ENCODE results near the gene UPF2. TPM values are rescaled to one million over a fixed set of nuclear protein-coding genes. Genes with fewer than 3 reads are reported as not detected.

The UPF2 gene
- total and polyA plus RNA-seq, 2 of the 13 experiments (the other 11 are each of a cell fraction or from before 2014, with no cell fraction given), result 6.2 to 14.5 TPM

DNA sequence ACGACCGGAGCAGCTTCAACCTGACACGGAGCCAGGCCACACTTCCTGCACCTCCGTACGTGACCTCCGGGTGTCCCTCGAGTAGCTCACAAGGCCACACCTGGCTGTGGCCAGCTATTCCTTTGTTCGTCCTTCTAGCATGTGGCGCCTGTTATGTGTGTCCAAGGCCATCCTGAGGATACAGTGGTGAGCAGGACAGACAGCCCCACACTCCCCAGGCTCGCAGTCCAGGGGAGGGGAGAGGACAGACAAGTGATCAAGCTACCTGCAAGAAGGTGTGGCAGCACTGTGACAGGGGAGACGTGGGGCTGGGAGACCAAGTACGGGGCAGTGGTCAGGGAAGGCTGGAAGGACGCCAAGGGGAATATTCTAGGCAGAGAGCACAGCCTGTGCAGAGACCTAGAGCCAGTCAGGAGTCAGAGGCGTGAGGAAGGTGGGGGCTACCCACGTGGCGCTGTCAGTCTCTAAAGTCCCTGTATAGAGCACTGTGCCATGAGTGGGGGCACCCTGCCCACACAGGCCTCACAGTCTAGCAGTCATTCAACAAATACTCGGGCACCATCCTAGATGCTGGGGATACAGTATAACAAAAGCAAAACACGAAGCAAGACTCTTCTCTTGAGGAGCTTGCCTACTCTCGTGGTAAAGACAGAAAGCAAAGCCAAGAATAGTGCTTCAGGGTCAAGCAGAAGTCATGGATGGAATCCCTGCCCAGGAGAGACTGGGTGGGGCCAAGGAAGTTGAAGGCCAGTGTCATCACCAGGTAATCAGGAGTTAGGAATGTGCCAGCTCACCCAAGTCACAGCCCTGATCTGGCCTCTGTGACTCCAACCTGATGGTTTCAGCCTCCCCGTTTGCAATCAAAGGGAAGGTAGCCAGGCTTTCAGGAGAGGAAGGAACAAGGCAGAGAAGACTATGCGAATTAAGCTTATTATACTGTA, 160.9 kb downstream of the UPF2 start:
- no TSS peak for BruUV-seq (replicated peaks)
- Histone ChIP-seq H3K36me3 (replicated peaks in 1 of 2; ENCODE audit: control insufficient read depth in 1 of 2, insufficient read depth in 2 of 2, low read length in 2 of 2) (no peaks in the 10 kb centered on the region), H3K4me1 (ENCODE audit: insufficient read depth, low read length) (peaks cover 69% of the 10 kb centered on the region), H3K9me3 (ENCODE audit: low read length) (no peaks in the 10 kb centered on the region), H4K20me1 (ENCODE audit: insufficient read depth, low read length) (no peaks in the 10 kb centered on the region), H3K4me3 (replicated peaks in 1 of 3; ENCODE audit: insufficient read depth in 1 of 3, low read depth in 2 of 3, low read length in 3 of 3) (no peak overlapping the region), H3K9ac (ENCODE audit: insufficient read depth, low read depth, low read length) (no peak overlapping the region), H3K27me3 (ENCODE audit: control insufficient read depth in 1 of 2, insufficient read depth in 2 of 2, low read length in 2 of 2) (no peaks in the 10 kb centered on the region), H3K79me2 (ENCODE audit: insufficient read depth, low read length) (no peaks in the 10 kb centered on the region), H3K4me2 (ENCODE audit: low read depth, low read length) (no peak overlapping the region), H3K27ac (ENCODE audit: extremely low read length, insufficient read depth, low read length) (no peak overlapping the region), H2AFZ (ENCODE audit: low read length) (no peak overlapping the region)
- in situ Hi-C loops (cut with HindIII; ENCODE audit: extremely low pct_ligation_motif_present, low pct_unique_long_range_greater_than_20kb) (no loop called here), intact Hi-C loops (cut with micrococcal nuclease; ENCODE audit: unreplicated experiment) (loop anchor here (1.0 kb wide), 1 partner anchor 105 kb away; no protein-coding TSS in a partner anchor)
- DNase-seq (ENCODE audit: low spot score) (peak; percentile 89), FAIRE-seq (peak; percentile 87), ATAC-seq (peak; percentile 91)
- ChIA-PET POLR2A (interaction anchor here (0.7 to 1.1 kb wide), 2 partner anchors 16 to 88 kb away, joined by 4 to 6 read pairs; no protein-coding TSS in a partner anchor), CTCF (ENCODE audit: low intra/inter-chr PET ratio, low total read pairs) (interaction anchor here (0.8 kb wide), 1 partner anchor 105 kb away, joined by 4 read pairs; no protein-coding TSS in a partner anchor)
- 79% methylated on average over 13 of the region's 21 CpGs for WGBS (ENCODE audit: low lambda C conversion rate)
- TF ChIP-seq, protein P1, sequence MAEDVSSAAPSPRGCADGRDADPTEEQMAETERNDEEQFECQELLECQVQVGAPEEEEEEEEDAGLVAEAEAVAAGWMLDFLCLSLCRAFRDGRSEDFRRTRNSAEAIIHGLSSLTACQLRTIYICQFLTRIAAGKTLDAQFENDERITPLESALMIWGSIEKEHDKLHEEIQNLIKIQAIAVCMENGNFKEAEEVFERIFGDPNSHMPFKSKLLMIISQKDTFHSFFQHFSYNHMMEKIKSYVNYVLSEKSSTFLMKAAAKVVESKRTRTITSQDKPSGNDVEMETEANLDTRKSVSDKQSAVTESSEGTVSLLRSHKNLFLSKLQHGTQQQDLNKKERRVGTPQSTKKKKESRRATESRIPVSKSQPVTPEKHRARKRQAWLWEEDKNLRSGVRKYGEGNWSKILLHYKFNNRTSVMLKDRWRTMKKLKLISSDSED (CRISPR knock-in tag; IDR thresholded peaks at IDR 0.05), result no peak
- TF ChIP-seq ETV5 (CRISPR knock-in tag; IDR thresholded peaks at IDR 0.05; ENCODE audit: borderline replicate concordance) (peak; percentile 62; the same call in 1 of the 2 replicates), YY1 (IDR thresholded peaks at IDR 0.05; ENCODE audit: insufficient read depth, insufficient replicate concordance, low read depth, low read length) (peak; percentile 20), MATR3 (CRISPR knock-in tag; IDR thresholded peaks at IDR 0.05) (no peak), ZNF451 (CRISPR knock-in tag; IDR thresholded peaks at IDR 0.05) (0 out of 2 replicates have a peak, but pooled peaks have one; percentile 78), EHMT2 (IDR thresholded peaks at IDR 0.05; ENCODE audit: borderline replicate concordance, low read depth, low read length) (no peak), ZNF44 (CRISPR knock-in tag; IDR thresholded peaks at IDR 0.05) (no peak), RFX3 (CRISPR knock-in tag; IDR thresholded peaks at IDR 0.05) (no peak), ZNF549 (CRISPR knock-in tag; IDR thresholded peaks at IDR 0.05) (no peak), ZNF383 (CRISPR knock-in tag; IDR thresholded peaks at IDR 0.05; ENCODE audit: borderline replicate concordance) (no peak), ZNF484 (CRISPR knock-in tag; IDR thresholded peaks at IDR 0.05; ENCODE audit: borderline replicate concordance, low read depth) (no peak), EED (CRISPR knock-in tag; IDR thresholded peaks at IDR 0.05) (no peak), MIXL1 (CRISPR knock-in tag; IDR thresholded peaks at IDR 0.05) (0 out of 2 replicates have a peak, but pooled peaks have one; percentile 32)
- TF ChIP-seq, protein P2, sequence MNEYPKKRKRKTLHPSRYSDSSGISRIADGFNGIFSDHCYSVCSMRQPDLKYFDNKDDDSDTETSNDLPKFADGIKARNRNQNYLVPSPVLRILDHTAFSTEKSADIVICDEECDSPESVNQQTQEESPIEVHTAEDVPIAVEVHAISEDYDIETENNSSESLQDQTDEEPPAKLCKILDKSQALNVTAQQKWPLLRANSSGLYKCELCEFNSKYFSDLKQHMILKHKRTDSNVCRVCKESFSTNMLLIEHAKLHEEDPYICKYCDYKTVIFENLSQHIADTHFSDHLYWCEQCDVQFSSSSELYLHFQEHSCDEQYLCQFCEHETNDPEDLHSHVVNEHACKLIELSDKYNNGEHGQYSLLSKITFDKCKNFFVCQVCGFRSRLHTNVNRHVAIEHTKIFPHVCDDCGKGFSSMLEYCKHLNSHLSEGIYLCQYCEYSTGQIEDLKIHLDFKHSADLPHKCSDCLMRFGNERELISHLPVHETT (CRISPR knock-in tag; conservative IDR thresholded peaks at IDR 0.05), result no peak; the same call in 1 of the 2 replicates
- TF ChIP-seq, protein P3, sequence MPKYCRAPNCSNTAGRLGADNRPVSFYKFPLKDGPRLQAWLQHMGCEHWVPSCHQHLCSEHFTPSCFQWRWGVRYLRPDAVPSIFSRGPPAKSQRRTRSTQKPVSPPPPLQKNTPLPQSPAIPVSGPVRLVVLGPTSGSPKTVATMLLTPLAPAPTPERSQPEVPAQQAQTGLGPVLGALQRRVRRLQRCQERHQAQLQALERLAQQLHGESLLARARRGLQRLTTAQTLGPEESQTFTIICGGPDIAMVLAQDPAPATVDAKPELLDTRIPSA (CRISPR knock-in tag; IDR thresholded peaks at IDR 0.05; ENCODE audit: borderline replicate concordance), result 0 out of 2 replicates have a peak, but pooled peaks have one; percentile 25
- TF ChIP-seq, protein P4, sequence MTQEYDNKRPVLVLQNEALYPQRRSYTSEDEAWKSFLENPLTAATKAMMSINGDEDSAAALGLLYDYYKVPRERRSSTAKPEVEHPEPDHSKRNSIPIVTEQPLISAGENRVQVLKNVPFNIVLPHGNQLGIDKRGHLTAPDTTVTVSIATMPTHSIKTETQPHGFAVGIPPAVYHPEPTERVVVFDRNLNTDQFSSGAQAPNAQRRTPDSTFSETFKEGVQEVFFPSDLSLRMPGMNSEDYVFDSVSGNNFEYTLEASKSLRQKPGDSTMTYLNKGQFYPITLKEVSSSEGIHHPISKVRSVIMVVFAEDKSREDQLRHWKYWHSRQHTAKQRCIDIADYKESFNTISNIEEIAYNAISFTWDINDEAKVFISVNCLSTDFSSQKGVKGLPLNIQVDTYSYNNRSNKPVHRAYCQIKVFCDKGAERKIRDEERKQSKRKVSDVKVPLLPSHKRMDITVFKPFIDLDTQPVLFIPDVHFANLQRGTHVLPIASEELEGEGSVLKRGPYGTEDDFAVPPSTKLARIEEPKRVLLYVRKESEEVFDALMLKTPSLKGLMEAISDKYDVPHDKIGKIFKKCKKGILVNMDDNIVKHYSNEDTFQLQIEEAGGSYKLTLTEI (CRISPR knock-in tag; conservative IDR thresholded peaks at IDR 0.05), result no peak
- TF ChIP-seq, protein P5, sequence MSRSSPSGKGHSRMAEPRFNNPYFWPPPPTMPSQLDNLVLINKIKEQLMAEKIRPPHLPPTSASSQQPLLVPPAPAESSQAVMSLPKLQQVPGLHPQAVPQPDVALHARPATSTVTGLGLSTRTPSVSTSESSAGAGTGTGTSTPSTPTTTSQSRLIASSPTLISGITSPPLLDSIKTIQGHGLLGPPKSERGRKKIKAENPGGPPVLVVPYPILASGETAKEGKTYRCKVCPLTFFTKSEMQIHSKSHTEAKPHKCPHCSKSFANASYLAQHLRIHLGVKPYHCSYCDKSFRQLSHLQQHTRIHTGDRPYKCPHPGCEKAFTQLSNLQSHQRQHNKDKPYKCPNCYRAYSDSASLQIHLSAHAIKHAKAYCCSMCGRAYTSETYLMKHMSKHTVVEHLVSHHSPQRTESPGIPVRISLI (CRISPR knock-in tag; IDR thresholded peaks at IDR 0.05; ENCODE audit: borderline replicate concordance), result no peak
